ENCODE data around the gene ELMOD2.

Gene ELMOD2

DNA sequence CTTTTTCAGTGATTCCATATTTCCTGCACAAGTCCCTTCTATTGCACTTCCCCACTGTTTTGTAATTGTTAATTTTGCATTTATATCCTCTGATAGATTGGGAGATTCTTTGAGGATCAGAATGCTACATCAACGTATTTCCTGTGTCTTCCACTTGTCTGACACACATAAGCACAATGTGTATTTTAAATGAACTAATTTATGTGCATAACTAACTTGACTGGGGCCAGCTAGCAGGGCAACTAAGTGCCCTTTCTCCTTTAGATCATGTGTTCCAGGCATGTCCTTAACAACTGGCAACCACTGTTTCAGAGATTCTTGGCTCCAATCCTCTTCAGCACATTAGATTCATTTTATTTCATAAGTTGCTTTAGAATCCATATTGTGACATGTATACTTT is 60.5 kb downstream of the ELMOD2 start:
- no peak for DNase-seq

DNA sequence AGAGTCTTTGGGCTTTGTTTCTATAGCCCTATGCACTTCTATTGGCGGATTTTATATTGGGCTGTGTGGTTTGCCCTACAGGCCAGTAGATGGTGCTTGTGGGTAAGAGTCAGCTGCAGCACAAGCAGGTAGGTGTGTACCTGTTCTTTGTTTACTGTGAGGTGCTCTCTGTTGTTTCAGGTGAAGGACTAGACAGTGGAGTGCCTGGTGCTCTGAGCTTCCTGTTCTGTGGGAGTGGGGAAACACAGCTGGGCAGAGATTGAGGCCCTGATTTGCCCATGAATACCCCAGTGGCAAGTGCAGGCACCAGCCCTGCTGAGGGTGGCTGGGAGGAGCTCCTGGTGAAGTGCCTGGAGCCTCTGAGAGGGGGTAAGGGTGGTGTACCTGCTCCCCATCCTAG is 71.1 kb downstream of the ELMOD2 start:
- no peak for DNase-seq

DNA sequence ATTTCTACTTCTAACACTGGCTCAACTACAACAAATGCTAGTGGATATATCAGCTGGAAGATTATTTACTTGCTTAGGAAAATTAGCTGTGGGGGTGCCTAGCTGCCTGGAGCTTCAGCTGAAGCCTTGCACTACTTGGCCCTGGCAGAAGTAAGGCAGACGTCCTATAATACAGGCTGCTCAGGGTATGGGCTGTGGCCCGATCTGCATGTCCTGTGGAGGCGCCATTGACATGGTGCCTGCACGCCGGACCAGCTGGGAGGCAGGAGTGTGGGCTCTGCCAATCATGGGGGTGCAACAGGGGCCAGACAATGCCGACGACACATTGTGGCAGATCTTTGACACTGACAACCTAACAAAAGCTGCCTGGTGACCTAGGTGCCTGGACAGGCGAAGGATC is 76.4 kb downstream of the ELMOD2 start:
- DNase-seq: no peak

DNA sequence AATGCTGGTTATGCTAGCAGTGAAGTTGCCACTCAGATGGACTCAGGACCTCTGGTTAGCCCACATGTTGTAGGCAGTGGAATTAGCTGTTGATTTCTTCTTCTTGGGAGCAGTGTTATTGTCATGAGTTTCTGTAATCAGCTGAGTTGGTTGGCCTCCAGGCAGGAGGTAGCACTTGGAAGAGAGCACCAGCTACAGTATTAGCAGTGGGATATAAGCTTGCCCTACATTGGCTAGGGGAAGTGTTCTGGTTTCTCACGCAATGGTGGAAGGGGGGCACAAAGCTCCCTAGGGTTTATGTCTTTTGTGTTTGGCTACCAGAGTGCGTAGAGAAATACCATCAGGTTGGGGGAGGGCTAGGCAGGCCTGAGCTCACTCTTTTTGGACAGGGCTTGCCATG is 78.7 kb downstream of the ELMOD2 start:
- DNase-seq: no peak

DNA sequence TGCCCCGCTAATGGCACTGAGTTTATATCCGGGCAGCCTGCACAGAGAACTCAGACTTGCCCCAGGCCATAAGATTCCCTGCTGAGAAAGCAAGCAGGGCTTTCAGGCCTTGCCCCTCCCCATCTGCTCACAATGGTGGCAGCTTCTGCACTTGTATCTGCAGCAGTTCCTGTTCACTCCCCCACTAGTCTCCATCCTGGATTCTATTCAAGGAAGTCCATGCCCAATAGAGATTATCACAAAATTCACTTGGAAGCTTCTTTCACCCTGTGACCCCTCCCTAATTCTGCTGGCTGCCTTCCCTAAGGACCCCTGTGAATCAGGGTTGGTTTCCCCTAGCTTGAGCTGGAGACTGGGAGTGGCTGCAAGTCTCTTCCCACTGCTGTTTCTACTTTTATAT is 79.3 kb downstream of the ELMOD2 start:
- DNase-seq: no peak
